C4-2B (cell line): ENCODE data around the gene FAM20A.

Experiments
- H3K27ac ChIP-seq: fragments of 450-650 bp; 2 replicates; pipeline ENCODE4 v1.5.1; 2017
- CTCF ChIP-seq: fragments of 450-650 bp; conservative IDR thresholded peaks from 2 replicates; pipeline ENCODE4 v1.5.1; 2017; ENCODE audit warnings: mild to moderate bottlenecking
- ZFX ChIP-seq: fragments of 450-650 bp; IDR thresholded peaks from 2 replicates; pipeline ENCODE4 v1.6.1; 2017

Gene FAM20A

GRCh38 chr17:68616334-68616733 is 15.2 kb upstream of the FAM20A start:
- H3K27ac ChIP-seq, result no peak overlapping the region
- no peak for TF ChIP-seq CTCF
- no peak for TF ChIP-seq ZFX

- no peak overlapping the region for H3K27ac ChIP-seq
- TF ChIP-seq ZFX (no peak), CTCF (no peak)
These were observed 13.6 kb upstream of the FAM20A start for GRCh38 chr17:68614718-68615117.

GRCh38 chr17:68613739-68614298 is 12.7 kb upstream of the FAM20A start:
- TF ChIP-seq CTCF (peak; percentile 73), ZFX (no peak)
- H3K27ac ChIP-seq, result no peak overlapping the region

GRCh38 chr17:68612923-68613292 is 11.7 kb upstream of the FAM20A start:
- no peak overlapping the region for H3K27ac ChIP-seq
- TF ChIP-seq CTCF (no peak), ZFX (no peak)

- H3K27ac ChIP-seq, result no peak overlapping the region
- TF ChIP-seq ZFX (no peak), CTCF (no peak)
These were observed 11.2 kb upstream of the FAM20A start for GRCh38 chr17:68612209-68612922.

- TF ChIP-seq ZFX (no peak), CTCF (no peak)
- H3K27ac ChIP-seq, result no peak overlapping the region
These were observed 10.4 kb upstream of the FAM20A start for GRCh38 chr17:68611353-68612208.

GRCh38 chr17:68610554-68610953 is 9.4 kb upstream of the FAM20A start:
- no peak overlapping the region for H3K27ac ChIP-seq
- TF ChIP-seq CTCF (no peak), ZFX (no peak)
